HG03521 (cell line): ENCODE results near the gene CHRNA10.

Experiments used
- ATAC-seq: cut with Tn5 transposase; IDR thresholded peaks from one replicate; pipeline ENCODE4 v1.9.1; 2021; ENCODE audit warnings: mild to moderate bottlenecking, moderate library complexity; ENCODE audit not compliant: unreplicated experiment

Gene CHRNA10, protein sequence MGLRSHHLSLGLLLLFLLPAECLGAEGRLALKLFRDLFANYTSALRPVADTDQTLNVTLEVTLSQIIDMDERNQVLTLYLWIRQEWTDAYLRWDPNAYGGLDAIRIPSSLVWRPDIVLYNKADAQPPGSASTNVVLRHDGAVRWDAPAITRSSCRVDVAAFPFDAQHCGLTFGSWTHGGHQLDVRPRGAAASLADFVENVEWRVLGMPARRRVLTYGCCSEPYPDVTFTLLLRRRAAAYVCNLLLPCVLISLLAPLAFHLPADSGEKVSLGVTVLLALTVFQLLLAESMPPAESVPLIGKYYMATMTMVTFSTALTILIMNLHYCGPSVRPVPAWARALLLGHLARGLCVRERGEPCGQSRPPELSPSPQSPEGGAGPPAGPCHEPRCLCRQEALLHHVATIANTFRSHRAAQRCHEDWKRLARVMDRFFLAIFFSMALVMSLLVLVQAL

DNA sequence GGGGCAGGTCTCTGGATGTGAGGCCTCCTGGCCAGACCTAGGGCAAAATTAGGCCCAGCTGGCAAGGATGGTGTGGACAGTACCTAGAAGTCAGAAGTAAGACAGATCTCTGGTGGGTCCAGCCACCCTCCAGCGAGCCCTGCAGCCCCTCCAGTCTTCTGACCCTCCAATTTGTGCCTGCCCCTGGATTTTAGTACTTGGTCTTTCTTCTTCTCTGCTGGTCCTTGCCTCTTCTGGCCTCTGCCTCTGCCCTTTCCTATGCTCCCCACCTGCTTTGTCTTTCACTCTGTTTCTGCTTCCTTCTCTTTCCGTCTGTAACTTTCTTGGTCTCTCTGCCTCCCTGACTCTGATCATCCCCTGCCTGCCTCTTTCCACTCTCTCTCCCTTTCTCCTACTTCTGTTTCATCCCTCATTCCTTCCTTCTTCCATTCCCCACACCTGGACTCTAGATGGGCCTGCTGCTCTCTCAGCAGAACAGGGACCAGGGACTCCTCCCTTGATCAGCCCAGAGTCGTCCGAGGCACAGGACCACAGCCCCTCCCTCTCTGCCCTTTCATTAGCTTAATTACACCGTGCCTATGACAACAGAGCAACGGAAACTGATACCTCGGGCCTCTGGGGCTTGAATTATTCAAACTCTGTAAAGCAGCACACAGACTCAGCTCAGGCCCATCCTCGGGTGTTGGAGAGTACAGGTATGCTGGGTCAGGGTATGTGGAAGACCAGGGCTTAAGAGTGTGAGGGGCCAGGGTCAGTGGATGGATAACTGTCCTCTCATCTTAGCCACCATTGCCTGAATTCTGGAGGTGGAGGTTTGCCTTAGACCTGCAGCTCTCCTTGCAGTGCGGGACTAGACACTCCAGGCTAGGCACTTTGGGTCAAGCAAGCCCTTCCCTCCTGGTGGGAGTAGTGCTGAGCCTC is at the start of gene CHRNA10:
Gene CHRNA10 (minus strand): TSS at position 51 of the 921 bp plus-strand sequence. CDS start 72 bp downstream, outside the sequence.
- no peak for ATAC-seq

DNA sequence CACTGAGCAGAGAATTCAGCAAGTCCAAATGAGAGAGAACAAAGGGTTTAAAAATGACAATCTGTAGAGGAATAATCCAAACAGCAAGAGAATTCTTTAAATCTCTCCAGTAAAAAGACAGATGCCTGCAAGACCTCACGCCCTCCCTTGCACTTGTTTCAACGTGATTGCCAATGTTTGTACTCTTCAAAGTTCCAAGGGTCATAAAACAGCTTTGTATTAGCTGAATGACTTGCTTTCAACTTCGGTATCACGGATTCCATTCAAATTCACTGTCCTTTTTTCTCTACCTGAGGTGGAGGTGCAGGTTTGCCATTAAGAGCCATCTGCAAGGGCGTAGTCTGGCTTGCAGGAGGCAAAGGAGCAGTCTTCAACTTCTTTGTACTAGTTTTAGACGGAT is 41.1 kb upstream of the CHRNA10 start:
- no peak for ATAC-seq

DNA sequence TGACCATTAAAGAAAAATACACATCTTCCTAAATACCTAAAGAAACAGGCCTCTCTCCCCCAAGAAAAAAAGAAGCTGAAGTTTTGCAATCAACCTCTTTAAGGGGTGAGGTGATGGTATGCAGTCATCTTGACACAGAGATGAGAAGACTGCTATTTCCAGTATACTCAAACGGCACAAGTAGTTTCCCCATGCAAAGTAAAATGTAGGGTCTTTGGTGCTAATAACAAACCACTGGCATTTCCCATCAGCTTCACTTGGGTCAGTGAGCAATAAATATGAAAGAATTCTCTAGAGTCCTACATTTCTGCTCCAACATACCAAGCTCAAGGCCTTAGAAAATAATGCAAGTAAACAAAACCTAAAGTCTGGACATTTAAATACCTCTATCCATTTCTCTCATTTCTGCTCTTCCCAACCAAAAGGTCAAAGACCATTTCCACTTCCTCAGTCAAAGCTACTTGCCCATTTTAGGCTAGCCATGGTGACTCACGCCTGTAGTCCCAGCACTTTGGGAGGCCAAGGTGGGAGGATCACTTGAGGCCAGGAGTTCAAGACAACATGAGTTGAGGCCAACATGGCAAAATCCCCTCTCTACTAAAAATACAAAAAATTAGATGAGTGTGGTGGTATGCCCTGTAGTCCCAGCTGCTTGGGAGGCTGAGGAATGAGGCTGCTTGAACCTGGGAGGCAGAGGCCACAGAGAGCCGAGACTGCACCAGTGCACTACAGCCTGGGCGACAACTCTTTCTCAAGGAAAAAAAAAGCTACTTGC is 39.5 kb upstream of the CHRNA10 start:
- no peak for ATAC-seq

DNA sequence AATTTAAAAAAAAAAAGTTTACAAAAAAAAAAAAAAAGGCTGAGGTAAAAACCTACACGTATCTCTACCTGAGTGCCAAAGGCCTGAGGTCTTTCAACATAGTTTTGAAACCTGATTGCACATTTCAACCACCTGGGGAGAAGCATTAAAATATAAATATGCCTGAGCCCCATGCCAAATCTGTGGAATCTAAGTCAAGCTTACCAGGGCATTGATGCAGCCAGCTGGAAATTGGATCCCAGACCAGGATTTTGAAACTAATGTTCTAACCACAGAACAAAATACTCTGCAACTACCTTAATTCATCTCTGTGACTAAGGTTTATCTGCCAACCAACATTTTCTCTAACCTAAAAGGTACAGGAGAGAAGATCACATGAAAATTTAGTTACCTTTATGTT is 38.8 kb upstream of the CHRNA10 start:
- no peak for ATAC-seq

DNA sequence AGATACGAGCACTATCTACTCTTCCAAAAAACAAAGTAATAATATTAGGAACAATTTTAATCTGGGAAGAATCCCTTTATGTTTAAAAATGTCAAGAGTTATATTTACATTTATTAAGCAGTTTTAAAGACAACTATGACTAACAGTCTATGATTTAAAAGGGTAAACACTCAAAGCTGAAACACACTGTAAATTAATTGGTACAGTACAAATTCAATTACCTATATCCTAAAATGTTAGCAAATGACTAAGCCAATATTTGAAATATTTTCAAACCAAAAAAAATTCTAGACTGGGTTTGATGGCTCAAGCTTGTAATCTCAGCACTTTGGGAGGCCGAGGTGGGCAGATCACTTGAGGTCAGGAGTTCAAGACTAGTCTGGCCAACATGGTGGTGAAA is 36.0 kb upstream of the CHRNA10 start:
- no peak for ATAC-seq

DNA sequence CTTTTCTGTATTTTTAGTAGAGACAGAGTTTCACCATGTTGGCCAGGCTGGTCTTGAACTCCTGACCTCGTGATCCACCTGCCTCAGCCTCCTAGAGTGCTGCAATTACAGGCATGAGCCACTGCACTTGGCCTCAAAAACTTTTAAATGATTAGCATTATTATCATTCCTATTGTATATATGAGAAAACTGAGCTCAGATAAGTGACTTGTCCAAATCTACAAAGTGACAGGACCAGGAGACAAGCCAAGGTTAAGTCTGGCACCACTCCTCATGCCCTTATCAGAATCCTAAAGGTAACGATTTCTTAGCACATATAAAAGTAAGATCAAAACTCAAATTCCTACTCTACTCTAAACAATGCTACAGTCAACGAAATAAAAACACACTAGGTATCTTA is 32.2 kb upstream of the CHRNA10 start:
- no peak for ATAC-seq

DNA sequence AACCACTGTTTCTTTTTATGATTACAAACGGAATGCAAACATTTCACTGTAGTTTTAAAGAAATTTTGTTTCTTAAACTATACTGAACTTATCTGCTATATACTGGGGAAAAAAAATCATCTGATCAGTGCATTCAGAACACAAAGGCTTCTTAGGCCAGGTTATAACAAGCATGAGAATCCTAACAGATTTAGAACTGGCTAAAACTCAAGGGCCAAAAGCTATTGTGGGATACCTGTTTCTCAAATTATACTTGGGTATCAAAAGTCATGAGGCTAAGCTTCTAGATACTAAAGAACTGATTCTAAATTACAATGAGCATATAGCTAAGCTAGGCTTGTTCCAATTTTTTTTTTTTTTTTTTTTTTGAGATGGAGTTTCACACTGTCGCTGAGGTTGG is 29.7 kb upstream of the CHRNA10 start:
- no peak for ATAC-seq

DNA sequence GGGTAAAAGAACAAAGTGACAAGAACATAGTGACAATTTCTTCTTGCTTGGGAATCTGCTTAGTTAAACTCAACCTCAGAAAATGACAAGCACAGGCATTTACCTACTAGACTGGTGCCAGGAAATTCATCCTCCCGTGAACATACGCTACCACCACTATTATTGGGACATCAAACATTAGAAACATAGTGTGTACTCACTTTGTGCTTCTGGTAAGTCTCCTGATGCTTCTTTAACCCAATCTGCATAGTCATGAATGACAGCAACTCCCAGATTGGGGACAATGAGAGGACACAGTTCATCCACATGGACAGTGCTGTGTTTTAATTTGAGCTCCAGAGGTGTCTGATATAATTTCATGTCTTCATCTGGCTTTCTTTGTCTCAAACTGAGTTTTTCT is 29.2 kb upstream of the CHRNA10 start:
- ATAC-seq = no peak

DNA sequence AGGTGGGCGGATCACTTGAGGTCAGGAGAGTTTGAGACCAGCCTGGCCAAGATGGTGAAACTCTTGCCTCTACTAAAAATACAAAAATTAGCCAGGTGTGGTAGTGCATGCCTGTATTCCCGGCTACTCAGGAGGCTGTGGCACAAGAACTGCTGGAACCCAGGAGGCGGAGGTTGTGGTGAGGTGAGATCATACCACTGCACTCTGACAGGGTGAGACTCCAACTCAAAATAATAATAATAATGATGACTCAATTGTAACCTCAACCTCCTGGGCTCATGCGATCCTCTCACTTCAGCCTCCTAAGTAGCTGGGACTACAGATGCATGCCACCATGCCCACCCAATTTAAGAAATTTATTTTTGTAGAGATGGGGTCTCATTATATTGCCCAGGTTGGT is 15.6 kb upstream of the CHRNA10 start:
- ATAC-seq = no peak

DNA sequence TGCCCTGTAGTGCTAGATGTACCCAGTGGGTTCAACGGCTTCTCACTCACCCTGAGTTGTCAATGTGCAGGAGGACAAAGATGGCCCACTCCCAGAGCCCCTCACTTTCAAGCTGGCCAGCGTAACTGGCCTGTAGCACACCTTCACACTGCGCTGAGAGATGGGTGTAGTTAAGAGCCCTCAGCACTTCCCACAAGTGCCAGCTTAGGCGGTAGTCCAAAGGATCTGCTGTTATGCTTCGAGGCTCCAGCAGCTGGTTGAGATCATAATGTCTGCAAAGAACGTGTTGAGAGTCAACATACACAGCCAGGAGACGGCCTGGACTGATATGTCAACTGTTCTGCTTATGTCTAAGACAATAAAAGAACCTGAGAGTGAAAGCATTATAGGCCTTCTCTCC is 14.7 kb upstream of the CHRNA10 start:
- no peak for ATAC-seq

DNA sequence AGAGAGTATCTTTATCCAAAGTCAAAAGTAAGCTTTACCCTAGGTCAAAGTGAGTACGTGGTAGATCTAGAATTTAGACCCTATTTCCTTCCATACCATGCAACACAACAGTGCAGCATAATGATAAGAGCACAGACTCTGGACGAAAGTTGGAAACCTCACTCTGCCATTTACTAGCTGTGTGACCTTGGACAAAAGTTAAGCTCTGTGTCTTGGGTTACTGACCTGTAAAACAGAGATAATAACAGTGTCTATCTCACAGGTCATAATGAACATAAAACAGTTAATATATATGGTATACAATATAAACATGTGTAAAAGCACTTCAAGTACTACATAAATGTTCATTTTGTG is 13.6 kb upstream of the CHRNA10 start:
- no peak for ATAC-seq

DNA sequence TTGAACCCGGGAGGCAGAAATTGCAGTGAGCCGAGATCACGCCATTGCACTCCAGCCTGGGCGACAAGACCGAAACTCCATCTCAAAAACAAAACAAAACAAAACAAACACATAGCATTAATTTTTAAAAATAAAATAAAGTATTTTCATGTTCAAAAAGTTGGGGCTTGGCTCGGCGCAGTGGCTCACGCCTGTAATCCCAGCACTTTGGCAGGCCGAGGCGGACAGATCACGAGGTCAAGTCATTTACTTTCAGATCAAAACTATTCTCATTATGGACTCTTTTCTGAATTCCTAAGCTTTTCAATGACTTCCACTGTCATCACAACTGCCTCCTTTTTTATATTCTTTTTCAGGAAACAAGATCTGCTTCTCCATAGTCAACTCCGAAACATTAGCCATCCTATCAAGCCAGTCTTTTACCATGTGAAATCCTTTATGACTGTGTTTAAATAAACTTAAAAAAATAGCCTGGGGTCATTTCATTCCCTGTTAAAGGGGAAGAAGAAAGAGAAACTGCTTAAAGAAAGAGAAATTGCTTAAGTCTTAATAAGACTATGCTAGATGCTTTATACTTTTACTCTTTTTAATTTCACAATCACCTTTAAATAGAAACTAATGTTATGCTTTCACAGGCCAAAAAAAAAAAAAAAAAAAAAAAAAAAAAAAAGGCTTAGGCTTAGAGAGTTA is 13.1 kb upstream of the CHRNA10 start:
- no peak for ATAC-seq

DNA sequence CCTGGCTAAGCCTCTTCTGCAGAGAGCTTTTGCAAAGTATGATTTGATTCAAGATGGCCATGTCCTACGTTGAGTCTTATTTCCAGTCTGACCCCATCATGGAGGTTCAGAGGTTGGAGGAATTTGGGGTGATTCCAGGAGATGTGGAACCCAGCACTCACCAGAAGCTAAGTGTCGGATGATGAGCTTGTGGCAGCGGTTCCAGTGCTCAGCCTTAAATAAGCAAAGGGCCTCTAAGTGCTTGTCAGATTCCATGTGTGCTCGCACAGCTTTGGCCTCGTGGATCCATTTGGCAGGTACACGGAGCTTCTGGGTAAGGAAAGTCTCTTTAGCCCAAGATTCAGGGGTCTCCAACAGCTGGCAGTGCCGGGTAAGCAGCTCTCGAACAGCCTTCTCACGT is 11.9 kb upstream of the CHRNA10 start:
- no peak for ATAC-seq

DNA sequence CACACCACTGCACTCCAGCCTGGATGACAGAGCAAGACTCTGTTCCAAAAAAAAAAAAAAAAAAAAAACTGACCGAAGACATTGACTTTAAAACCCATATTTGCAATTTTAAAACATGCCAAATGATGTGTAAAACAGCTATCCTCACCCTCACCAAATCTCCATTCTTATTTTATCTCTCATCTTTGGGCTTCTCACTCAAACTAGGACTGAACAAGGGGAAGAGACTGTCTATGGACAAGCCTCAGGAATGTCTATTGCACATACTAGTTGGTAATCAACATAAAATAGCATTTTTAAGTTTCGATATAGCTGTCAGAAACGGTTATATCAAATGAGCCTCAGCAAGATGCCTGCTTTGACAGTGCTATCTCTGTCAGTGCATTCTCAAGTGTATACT is 7.9 kb upstream of the CHRNA10 start:
- no peak for ATAC-seq

DNA sequence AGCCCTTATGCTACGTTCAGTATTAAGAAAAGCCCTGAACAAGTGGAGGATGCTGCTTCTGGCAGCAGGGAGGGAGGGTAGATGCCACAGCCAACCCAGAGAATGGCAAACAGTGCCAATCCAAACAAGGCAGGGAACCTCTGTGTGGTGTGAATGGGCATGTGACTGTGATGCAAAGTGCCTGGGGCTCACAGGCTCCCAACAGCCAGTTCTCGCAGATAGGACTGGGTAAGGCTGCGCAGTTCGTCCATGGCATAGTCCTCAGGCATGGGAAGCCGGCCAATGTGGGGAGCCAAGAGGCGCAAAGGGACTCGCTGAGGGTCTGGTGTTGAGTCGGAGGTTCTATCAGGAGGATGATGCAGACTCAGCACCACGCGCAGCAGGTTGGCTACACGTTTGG is 4.8 kb upstream of the CHRNA10 start:
- no peak for ATAC-seq

DNA sequence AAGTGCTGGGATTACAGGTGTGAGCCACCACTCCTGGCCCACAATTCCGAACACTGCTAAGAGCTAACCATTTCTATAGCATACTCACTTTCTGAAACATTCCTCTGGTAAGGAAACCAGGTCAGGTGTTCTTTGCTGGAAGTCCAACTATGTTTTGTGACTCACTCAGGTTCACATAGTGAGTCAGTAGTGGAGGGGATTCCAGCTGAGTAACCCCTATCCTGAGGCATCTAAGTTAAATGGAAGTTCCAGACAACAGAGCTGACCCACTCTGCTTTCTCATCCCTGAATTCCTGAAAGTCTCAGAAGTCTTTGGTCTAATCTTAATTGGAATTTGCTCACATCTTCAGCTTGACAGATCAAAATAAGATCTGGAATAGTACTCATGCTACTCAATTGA is 3.0 kb upstream of the CHRNA10 start:
- no peak for ATAC-seq

DNA sequence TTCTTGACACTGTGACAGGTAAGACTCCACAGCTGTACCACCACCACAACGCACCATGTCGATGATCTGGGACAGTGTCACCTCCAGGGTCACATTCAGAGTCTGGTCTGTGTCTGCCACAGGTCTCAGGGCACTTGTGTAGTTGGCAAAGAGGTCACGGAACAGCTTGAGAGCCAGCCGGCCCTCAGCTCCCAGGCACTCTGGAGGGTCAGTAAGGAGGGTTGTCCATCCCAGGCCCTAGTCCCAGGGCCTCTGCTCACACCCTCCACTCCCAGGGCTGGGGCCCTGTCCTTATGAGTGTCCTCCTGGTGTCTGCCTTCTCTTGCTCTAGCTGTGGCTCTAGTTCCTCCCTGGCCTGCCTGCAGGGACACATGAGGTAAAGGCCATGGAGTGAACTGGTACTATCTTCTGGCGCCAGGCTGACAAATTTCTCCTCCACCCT is 1.4 kb downstream of the CHRNA10 start:
- no peak for ATAC-seq

DNA sequence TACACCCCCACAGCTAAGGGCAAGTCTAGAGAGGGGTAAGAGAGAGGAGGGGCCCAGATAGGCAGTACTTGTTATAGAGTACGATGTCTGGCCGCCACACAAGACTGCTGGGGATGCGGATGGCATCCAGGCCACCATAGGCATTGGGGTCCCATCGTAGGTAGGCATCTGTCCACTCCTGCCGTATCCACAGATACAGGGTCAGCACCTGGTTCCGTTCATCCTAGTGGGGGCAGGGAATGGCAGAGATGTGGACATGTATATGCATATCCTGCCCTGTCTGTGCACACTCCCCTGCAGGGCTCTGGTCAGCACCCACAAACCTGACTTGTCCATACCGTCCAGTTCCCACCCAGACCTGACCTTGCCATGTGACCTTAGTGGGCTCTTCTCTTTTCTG is 2.1 kb downstream of the CHRNA10 start:
- ATAC-seq = no peak

DNA sequence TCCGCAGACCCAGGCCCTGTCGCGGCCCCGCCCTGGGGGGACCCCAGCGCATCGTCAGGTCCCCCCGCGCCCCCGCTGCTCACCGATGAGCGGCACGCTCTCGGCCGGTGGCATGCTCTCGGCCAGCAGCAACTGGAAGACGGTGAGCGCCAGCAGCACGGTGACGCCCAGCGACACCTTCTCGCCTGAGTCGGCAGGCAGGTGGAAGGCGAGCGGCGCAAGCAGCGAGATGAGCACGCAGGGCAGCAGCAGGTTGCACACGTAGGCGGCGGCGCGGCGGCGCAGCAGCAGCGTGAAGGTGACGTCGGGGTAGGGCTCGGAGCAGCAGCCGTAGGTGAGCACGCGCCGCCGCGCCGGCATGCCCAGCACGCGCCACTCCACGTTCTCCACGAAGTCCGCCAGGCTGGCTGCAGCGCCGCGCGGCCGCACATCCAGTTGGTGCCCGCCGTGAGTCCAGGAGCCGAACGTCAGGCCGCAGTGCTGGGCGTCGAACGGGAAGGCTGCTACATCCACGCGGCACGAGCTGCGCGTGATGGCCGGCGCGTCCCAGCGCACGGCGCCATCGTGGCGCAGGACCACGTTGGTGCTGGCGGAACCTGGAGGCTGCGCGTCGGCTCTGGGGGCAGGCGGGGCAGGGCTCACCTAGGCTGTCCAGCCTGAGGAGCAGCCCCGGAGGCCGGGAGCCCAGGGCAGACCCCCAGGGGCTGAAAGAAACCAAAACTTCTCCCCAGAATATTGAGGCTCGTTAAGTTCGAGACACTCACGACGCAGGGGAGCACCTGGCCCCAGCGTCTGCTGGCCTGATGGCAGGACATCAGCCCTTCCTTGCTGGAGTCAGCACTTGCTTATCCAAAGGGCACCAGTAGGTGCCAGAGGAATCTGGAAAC is 3.8 kb downstream of the CHRNA10 start:
- ATAC-seq = no peak
